ENCODE results near the gene ZNF689. TPM values are rescaled to one million over a fixed set of nuclear protein-coding genes. Genes with fewer than 3 reads are reported as not detected.

Gene ZNF689
- total and polyA plus RNA-seq, 2 of the 13 experiments (the other 11 are each of a cell fraction or from before 2014, with no cell fraction given), result 9.7 to 19.5 TPM

DNA sequence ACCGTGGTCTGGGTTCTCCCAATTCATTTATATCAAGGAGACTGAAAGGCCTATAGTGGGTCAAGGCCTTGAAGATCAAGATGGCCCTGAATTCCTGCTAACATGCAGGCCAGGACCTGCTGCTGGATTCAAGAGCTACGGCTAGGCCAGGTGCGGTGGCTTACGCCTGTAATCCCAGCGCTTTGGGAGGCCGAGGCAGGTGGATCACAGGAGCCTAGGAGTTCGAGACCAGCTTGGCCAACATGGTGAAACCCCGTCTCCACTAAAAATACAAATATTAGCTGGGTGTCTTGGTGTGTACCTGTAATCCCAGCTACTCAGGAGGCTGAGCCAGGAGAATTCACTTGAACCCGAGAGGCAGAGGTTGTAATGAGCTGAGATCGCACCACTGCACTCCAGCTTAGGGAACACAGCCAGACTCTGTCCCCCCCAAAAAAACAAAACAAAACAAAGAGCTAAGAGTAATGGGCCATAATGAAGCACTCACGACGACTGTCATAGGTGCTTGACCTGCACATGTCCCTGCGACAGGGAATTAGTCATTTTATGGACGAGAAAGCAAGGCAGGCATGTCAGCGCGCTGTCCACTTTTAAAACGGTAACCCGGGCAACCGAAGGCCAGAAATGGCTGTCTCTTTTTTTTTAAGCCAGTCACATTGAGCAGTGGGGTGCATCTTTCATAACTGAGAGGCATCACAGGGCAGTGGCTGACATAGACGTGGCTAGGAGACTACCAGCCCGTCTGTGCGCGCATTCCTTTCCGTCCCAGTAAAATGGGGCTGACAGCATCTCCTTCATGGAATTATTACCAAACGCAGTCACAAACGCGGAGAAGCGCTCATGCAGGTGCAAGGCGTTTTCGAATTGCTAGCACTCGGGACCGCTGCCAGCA lies 47.0 kb upstream of the ZNF689 start (continued):
- TF ChIP-seq ZNF510 (CRISPR knock-in tag; IDR thresholded peaks at IDR 0.05; ENCODE audit: low read depth) (no peak), MATR3 (CRISPR knock-in tag; IDR thresholded peaks at IDR 0.05) (no peak), GTF3A (CRISPR knock-in tag; conservative IDR thresholded peaks at IDR 0.05) (no peak), GPN1 (CRISPR knock-in tag; IDR thresholded peaks at IDR 0.05; ENCODE audit: borderline replicate concordance) (no peak), ZIK1 (CRISPR knock-in tag; IDR thresholded peaks at IDR 0.05; ENCODE audit: borderline replicate concordance, low read depth) (no peak), KDM5B (CRISPR knock-in tag; IDR thresholded peaks at IDR 0.05; ENCODE audit: borderline replicate concordance) (peak; percentile 34; the same call in 1 of the 2 replicates), ZNF83 (CRISPR knock-in tag; IDR thresholded peaks at IDR 0.05; ENCODE audit: borderline replicate concordance) (0 out of 2 replicates have a peak, but pooled peaks have one; percentile 23), TCF12 (IDR thresholded peaks at IDR 0.05) (no peak), TCF12 (CRISPR knock-in tag; IDR thresholded peaks at IDR 0.05) (no peak), YY1 (IDR thresholded peaks at IDR 0.05; ENCODE audit: insufficient read depth, insufficient replicate concordance, low read depth, low read length) (no peak), RFX3 (CRISPR knock-in tag; IDR thresholded peaks at IDR 0.05) (no peak; the same call in 1 of the 2 replicates), ATM (IDR thresholded peaks at IDR 0.05; ENCODE audit: borderline replicate concordance) (no peak), GABPA (IDR thresholded peaks at IDR 0.05; ENCODE audit: low read depth, low read length) (no peak), GABPA (CRISPR knock-in tag; IDR thresholded peaks at IDR 0.05; ENCODE audit: low read depth) (no peak), U2AF1 (optimal IDR thresholded peaks at IDR 0.05; ENCODE audit: low read depth, low read length) (no peak), ZKSCAN5 (CRISPR knock-in tag; IDR thresholded peaks at IDR 0.05) (no peak), JUNB (CRISPR knock-in tag; IDR thresholded peaks at IDR 0.05; ENCODE audit: borderline replicate concordance) (no peak), CBX1 (IDR thresholded peaks at IDR 0.05; ENCODE audit: low read depth) (no peak), PCBP2 (optimal IDR thresholded peaks at IDR 0.05; ENCODE audit: low read depth, low read length, poor library complexity, severe bottlenecking) (no peak), TBP (CRISPR knock-in tag; IDR thresholded peaks at IDR 0.05) (no peak), KDM4B (CRISPR knock-in tag; IDR thresholded peaks at IDR 0.05) (no peak)
- TF ChIP-seq, protein P1, sequence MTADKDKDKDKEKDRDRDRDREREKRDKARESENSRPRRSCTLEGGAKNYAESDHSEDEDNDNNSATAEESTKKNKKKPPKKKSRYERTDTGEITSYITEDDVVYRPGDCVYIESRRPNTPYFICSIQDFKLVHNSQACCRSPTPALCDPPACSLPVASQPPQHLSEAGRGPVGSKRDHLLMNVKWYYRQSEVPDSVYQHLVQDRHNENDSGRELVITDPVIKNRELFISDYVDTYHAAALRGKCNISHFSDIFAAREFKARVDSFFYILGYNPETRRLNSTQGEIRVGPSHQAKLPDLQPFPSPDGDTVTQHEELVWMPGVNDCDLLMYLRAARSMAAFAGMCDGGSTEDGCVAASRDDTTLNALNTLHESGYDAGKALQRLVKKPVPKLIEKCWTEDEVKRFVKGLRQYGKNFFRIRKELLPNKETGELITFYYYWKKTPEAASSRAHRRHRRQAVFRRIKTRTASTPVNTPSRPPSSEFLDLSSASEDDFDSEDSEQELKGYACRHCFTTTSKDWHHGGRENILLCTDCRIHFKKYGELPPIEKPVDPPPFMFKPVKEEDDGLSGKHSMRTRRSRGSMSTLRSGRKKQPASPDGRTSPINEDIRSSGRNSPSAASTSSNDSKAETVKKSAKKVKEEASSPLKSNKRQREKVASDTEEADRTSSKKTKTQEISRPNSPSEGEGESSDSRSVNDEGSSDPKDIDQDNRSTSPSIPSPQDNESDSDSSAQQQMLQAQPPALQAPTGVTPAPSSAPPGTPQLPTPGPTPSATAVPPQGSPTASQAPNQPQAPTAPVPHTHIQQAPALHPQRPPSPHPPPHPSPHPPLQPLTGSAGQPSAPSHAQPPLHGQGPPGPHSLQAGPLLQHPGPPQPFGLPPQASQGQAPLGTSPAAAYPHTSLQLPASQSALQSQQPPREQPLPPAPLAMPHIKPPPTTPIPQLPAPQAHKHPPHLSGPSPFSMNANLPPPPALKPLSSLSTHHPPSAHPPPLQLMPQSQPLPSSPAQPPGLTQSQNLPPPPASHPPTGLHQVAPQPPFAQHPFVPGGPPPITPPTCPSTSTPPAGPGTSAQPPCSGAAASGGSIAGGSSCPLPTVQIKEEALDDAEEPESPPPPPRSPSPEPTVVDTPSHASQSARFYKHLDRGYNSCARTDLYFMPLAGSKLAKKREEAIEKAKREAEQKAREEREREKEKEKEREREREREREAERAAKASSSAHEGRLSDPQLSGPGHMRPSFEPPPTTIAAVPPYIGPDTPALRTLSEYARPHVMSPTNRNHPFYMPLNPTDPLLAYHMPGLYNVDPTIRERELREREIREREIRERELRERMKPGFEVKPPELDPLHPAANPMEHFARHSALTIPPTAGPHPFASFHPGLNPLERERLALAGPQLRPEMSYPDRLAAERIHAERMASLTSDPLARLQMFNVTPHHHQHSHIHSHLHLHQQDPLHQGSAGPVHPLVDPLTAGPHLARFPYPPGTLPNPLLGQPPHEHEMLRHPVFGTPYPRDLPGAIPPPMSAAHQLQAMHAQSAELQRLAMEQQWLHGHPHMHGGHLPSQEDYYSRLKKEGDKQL (CRISPR knock-in tag; IDR thresholded peaks at IDR 0.05; ENCODE audit: low read depth), result no peak
- TF ChIP-seq, protein P2, sequence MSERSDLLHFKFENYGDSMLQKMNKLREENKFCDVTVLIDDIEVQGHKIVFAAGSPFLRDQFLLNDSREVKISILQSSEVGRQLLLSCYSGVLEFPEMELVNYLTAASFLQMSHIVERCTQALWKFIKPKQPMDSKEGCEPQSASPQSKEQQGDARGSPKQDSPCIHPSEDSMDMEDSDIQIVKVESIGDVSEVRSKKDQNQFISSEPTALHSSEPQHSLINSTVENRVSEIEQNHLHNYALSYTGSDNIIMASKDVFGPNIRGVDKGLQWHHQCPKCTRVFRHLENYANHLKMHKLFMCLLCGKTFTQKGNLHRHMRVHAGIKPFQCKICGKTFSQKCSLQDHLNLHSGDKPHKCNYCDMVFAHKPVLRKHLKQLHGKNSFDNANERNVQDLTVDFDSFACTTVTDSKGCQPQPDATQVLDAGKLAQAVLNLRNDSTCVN (CRISPR knock-in tag; IDR thresholded peaks at IDR 0.05; ENCODE audit: borderline replicate concordance), result no peak
- TF ChIP-seq, protein P3, sequence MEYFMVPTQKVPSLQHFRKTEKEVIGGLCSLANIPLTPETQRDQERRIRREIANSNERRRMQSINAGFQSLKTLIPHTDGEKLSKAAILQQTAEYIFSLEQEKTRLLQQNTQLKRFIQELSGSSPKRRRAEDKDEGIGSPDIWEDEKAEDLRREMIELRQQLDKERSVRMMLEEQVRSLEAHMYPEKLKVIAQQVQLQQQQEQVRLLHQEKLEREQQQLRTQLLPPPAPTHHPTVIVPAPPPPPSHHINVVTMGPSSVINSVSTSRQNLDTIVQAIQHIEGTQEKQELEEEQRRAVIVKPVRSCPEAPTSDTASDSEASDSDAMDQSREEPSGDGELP (IDR thresholded peaks at IDR 0.05; ENCODE audit: borderline replicate concordance, low read depth), result no peak

Measured in HepG2 (cell line).